GM12872 (cell line): Measurements from ENCODE around the gene NUFIP1.

Experiments
- TF ChIP-seq, protein P1 (sequence below): IDR thresholded peaks from 3 replicates; pipeline ENCODE4 v1.5.1; 2011; ENCODE audit warnings: low read depth, mild to moderate bottlenecking, low read length, moderate library complexity; ENCODE audit not compliant: insufficient read depth

The NUFIP1 gene

GRCh38 chr13:44968434-44968815 is 20.8 kb downstream of the NUFIP1 start:
- TF ChIP-seq, protein P1, sequence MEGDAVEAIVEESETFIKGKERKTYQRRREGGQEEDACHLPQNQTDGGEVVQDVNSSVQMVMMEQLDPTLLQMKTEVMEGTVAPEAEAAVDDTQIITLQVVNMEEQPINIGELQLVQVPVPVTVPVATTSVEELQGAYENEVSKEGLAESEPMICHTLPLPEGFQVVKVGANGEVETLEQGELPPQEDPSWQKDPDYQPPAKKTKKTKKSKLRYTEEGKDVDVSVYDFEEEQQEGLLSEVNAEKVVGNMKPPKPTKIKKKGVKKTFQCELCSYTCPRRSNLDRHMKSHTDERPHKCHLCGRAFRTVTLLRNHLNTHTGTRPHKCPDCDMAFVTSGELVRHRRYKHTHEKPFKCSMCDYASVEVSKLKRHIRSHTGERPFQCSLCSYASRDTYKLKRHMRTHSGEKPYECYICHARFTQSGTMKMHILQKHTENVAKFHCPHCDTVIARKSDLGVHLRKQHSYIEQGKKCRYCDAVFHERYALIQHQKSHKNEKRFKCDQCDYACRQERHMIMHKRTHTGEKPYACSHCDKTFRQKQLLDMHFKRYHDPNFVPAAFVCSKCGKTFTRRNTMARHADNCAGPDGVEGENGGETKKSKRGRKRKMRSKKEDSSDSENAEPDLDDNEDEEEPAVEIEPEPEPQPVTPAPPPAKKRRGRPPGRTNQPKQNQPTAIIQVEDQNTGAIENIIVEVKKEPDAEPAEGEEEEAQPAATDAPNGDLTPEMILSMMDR: no peak

DNA sequence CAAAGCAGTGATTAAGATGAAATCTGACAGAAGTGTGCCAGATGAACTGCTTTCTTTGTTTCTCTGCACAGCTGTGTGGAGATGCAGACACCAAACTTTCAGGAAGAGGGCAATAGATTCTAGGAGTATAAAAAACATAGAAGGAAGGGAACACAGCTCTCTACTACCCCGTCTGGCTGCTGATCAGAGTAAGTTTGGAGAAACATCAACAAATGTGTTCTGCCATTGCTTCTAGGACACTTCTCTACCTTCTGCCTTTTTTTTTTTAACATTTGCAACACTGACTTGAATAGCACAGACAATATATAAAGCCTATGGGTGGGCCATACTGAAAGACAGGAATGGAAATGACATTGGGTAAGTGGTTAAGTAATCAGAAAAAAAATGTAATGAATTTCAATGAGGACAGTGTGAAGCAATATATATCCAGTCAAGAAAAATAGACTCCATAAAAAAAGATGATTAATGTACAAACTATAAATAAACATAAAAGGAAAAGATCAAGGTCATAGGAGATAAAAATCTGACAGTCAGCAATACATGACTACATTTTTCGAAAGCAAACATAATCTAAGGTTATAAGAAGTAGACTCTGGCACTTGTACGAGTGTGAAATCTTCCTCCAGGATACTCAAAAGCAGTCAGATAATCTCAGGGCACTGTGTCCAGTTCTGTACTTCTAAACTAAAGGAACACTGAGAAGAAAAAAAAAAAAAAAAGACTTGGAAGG is 21.4 kb downstream of the NUFIP1 start:
- TF ChIP-seq, protein P1: no peak

DNA sequence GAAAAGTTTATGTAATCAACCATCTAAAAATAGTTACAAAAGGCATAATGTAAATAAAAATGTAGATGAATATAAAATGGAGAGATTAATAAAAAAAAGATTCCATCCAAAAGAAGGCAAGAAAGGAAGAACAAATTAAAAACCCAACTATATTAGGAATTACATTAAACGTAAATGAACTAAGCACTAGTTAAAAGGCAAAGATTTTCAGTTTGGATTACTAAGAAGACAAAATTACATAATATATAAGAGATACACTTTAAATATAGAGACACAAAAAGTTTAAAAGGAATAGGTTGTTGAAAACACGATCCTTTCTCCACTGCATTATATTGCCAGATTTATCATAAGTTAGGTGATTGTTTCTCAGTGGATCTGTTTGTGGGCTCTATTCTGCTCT is 27.3 kb downstream of the NUFIP1 start:
- TF ChIP-seq, protein P1: no peak

DNA sequence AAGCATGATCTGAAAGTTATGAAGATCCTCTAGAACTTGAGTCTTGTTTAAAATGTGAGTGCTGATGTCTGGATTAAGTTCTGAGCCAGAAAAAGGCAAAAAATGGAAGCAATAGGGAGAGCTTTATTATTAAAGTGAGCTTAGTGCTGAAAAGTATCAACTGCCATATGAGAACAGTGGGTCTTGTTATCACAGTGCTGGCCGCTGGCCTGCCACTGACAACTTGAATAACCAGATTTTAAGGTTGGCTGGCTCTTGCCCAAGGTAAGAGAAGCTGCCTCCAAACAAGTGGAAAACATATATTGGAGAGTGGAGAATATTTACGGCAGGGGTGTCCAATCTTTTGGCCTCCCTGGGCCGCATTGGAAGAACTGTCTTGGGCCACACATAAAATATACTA is 33.9 kb downstream of the NUFIP1 start:
- TF ChIP-seq, protein P1: no peak

DNA sequence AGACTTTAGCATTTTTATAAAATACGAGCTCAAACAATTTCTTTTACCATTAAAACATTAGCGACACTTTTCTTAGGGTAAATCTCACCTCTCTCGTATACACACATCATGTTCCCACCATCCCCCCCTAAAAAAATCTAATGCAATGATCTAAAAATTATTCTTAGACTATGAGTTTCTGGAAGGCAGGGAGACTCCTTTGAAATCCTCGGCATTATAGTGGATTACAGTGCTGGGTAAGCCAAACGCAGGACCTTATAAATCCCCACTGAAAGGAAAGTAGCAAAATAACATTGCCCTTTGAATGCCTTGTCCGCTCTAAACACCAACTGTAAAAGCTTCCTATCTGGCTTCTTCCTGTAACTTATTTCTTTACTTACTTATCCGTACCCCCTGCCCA is 35.0 kb downstream of the NUFIP1 start:
- TF ChIP-seq, protein P1: no peak

DNA sequence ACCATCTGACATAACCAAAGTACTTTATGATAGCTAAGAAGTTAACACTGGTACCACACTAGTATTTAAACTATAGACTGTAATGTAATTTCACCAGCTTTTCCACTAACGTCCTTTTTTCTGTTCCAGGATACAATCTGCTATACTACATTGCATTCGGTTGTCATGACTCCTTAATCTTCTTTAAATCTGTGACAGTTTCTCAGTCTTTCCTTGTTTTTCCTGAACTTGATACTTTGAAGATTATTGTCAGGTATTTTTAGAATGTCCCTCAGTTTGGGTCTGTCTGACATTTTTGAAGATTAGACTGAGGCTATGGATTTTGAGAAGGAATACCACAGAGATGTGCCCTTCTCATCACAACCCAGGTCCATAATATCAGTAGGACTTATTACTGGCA is 36.6 kb downstream of the NUFIP1 start:
- TF ChIP-seq, protein P1: no peak

DNA sequence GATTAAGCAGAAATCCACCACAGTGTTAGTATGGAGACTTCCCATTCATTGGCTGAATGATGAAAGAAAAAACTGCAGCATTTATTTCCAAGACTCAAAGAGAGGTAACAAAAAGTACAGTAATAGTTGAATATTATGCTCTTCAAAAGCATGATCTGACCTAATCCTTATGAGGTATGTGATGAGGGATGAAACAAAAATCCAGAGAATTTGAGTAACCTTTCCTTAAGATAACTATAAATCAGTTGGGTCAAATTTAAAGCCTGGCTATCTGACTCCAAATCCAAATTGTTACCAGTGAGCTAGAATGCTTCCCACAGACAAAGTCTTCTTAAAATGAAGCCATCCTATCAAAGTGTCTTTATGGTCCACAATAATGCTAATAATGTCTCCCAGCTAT is 38.1 kb downstream of the NUFIP1 start:
- TF ChIP-seq, protein P1: no peak
